ENCODE data around the gene TCERG1L. TPM values are rescaled to one million over a fixed set of nuclear protein-coding genes. Genes with fewer than 3 reads are reported as not detected.

Gene TCERG1L
- total and polyA plus RNA-seq, 2 experiments from 2014 or later, result 0.47 to 0.73 TPM

GRCh38 chr10:131115801-131116200, 195.7 kb downstream of the TCERG1L start:
- H4K20me1 ChIP-seq (ENCODE audit: insufficient read depth, poor library complexity, severe bottlenecking), result no peaks in the 10 kb centered on the region

GRCh38 chr10:131115321-131115720, 196.2 kb downstream of the TCERG1L start:
- no peaks in the 10 kb centered on the region for H3K36me3 ChIP-seq (replicated peaks; ENCODE audit: insufficient read depth, low read depth)
- no peaks in the 10 kb centered on the region for H4K20me1 ChIP-seq (ENCODE audit: insufficient read depth, poor library complexity, severe bottlenecking)
- no peaks in the 10 kb centered on the region for H3K79me2 ChIP-seq
- H3K27me3 ChIP-seq, result no peaks in the 10 kb centered on the region
- H3K9me2 ChIP-seq (replicated peaks; ENCODE audit: insufficient read depth), result no peaks in the 10 kb centered on the region
- no peak overlapping the region for H3K4me3 ChIP-seq
- no peak overlapping the region for H2AFZ ChIP-seq
- no peak for DNase-seq (ENCODE audit: low spot score)
- no peaks in the 10 kb centered on the region for H3K4me1 ChIP-seq (ENCODE audit: insufficient read depth)
- H3K4me2 ChIP-seq, result no peak overlapping the region
- no peak overlapping the region for H3K27ac ChIP-seq
- TF ChIP-seq CTCF (IDR thresholded peaks at IDR 0.05; ENCODE audit: poor library complexity) (no peak), EZH2 (IDR thresholded peaks at IDR 0.05; ENCODE audit: borderline replicate concordance) (no peak), EZH2phosphoT487 (IDR thresholded peaks at IDR 0.05; ENCODE audit: low read depth, severe bottlenecking, unreplicated experiment) (no peak)
- 93% methylated on average over 14 of the region's 14 CpGs for WGBS (ENCODE audit: low lambda C conversion rate, missing lambda C conversion rate)
- no peaks in the 10 kb centered on the region for H3K9me3 ChIP-seq (ENCODE audit: low read depth)

More at GRCh38 chr10:131115801-131116200, 195.7 kb downstream of the TCERG1L start:
- Histone ChIP-seq H3K27ac (no peak overlapping the region), H3K27me3 (no peaks in the 10 kb centered on the region), H2AFZ (no peak overlapping the region), H3K9me2 (replicated peaks; ENCODE audit: insufficient read depth) (no peaks in the 10 kb centered on the region), H3K4me3 (no peak overlapping the region), H3K4me1 (ENCODE audit: insufficient read depth) (no peaks in the 10 kb centered on the region), H3K79me2 (no peaks in the 10 kb centered on the region), H3K4me2 (no peak overlapping the region), H3K9me3 (ENCODE audit: low read depth) (no peaks in the 10 kb centered on the region), H3K36me3 (replicated peaks; ENCODE audit: insufficient read depth, low read depth) (no peaks in the 10 kb centered on the region)
- DNase-seq (ENCODE audit: low spot score), result no peak
- WGBS (ENCODE audit: low lambda C conversion rate, missing lambda C conversion rate), result 64% methylated on average over 4 of the region's 4 CpGs
- TF ChIP-seq EZH2phosphoT487 (IDR thresholded peaks at IDR 0.05; ENCODE audit: low read depth, severe bottlenecking, unreplicated experiment), result no peak
- no peak for TF ChIP-seq CTCF (IDR thresholded peaks at IDR 0.05; ENCODE audit: poor library complexity)
- TF ChIP-seq EZH2 (IDR thresholded peaks at IDR 0.05; ENCODE audit: borderline replicate concordance), result no peak

- Histone ChIP-seq H3K27ac (no peak overlapping the region), H2AFZ (no peak overlapping the region), H3K9me2 (replicated peaks; ENCODE audit: insufficient read depth) (no peaks in the 10 kb centered on the region), H3K4me1 (ENCODE audit: insufficient read depth) (no peaks in the 10 kb centered on the region), H4K20me1 (ENCODE audit: insufficient read depth, poor library complexity, severe bottlenecking) (no peaks in the 10 kb centered on the region), H3K4me3 (no peak overlapping the region), H3K36me3 (replicated peaks; ENCODE audit: insufficient read depth, low read depth) (no peaks in the 10 kb centered on the region), H3K27me3 (no peaks in the 10 kb centered on the region), H3K79me2 (no peaks in the 10 kb centered on the region), H3K4me2 (no peak overlapping the region), H3K9me3 (ENCODE audit: low read depth) (no peaks in the 10 kb centered on the region)
- TF ChIP-seq EZH2 (IDR thresholded peaks at IDR 0.05; ENCODE audit: borderline replicate concordance) (no peak), CTCF (IDR thresholded peaks at IDR 0.05; ENCODE audit: poor library complexity) (no peak), EZH2phosphoT487 (IDR thresholded peaks at IDR 0.05; ENCODE audit: low read depth, severe bottlenecking, unreplicated experiment) (no peak)
- no peak for DNase-seq (ENCODE audit: low spot score)
- 86% methylated on average over 15 of the region's 15 CpGs for WGBS (ENCODE audit: low lambda C conversion rate, missing lambda C conversion rate)
Observed at GRCh38 chr10:131114846-131115245, 196.7 kb downstream of the TCERG1L start.
